ENCODE results near the gene SLC12A2. TPM values are rescaled to one million over a fixed set of nuclear protein-coding genes. Genes with fewer than 3 reads are reported as not detected.

The SLC12A2 gene
- polyA plus RNA-seq, 6 donors from 2014 or later: 7.3 to 18.7 (median 11.3) TPM

- no peaks in the 10 kb centered on the region for H3K4me1 Mint-ChIP-seq
- peak overlapping the region in 1 of 6 donors; percentile 2 for H3K27ac Mint-ChIP-seq
- DNase-seq (no peak), ATAC-seq (ENCODE audit: low read depth in 2 of 2) (no peak)
- H3K36me3 Mint-ChIP-seq: peaks cover 8 to 34% of the 10 kb centered on the region in 2 donors
- no peak overlapping the region for H3K4me3 Mint-ChIP-seq
- H3K27me3 Mint-ChIP-seq: no peaks in the 10 kb centered on the region
- no peaks in the 10 kb centered on the region for H3K9me3 Mint-ChIP-seq
Observed at GRCh38 chr5:128146671-128147070, 63.1 kb downstream of the SLC12A2 start.

- no peak overlapping the region for H3K27ac Mint-ChIP-seq
- no peak for ATAC-seq (ENCODE audit: low read depth in 2 of 2)
- no peak for DNase-seq
- peaks cover 0 to 17% (median 0%) of the 10 kb centered on the region in 7 donors for H3K9me3 Mint-ChIP-seq
- H3K27me3 Mint-ChIP-seq: no peaks in the 10 kb centered on the region
- no peaks in the 10 kb centered on the region for H3K4me1 Mint-ChIP-seq
- H3K4me3 Mint-ChIP-seq: no peak overlapping the region
- H3K36me3 Mint-ChIP-seq: peaks cover 8 to 51% of the 10 kb centered on the region in 2 donors
Observed at GRCh38 chr5:128154943-128155342, 71.4 kb downstream of the SLC12A2 start.

- no peak for DNase-seq
- peak overlapping the region in 2 of 6 donors; percentile 43 to 73 for H3K27ac Mint-ChIP-seq
- H3K9me3 Mint-ChIP-seq: peaks cover 0 to 17% (median 0%) of the 10 kb centered on the region in 7 donors
- peaks cover 13 to 57% of the 10 kb centered on the region in 2 donors for H3K36me3 Mint-ChIP-seq
- no peaks in the 10 kb centered on the region for H3K27me3 Mint-ChIP-seq
- ATAC-seq (ENCODE audit: low read depth in 2 of 2): no peak
- H3K4me3 Mint-ChIP-seq: no peak overlapping the region
- H3K4me1 Mint-ChIP-seq: no peaks in the 10 kb centered on the region
Observed at GRCh38 chr5:128155776-128156175, 72.2 kb downstream of the SLC12A2 start.

GRCh38 chr5:128156521-128156920 lies 73.0 kb downstream of the SLC12A2 start:
- Mint-ChIP-seq H3K36me3 (peaks cover 15 to 57% of the 10 kb centered on the region in 2 donors), H3K4me1 (no peaks in the 10 kb centered on the region), H3K27ac (peak overlapping the region in 1 of 6 donors; percentile 43), H3K27me3 (no peaks in the 10 kb centered on the region), H3K9me3 (peaks cover 0 to 17% (median 0%) of the 10 kb centered on the region in 7 donors), H3K4me3 (no peak overlapping the region)
- DNase-seq (no peak), ATAC-seq (ENCODE audit: low read depth in 2 of 2) (no peak)

GRCh38 chr5:128158342-128158741 lies 74.8 kb downstream of the SLC12A2 start:
- DNase-seq: no peak
- ATAC-seq (ENCODE audit: low read depth in 2 of 2): no peak
- H3K27ac Mint-ChIP-seq: no peak overlapping the region
- H3K4me1 Mint-ChIP-seq: no peaks in the 10 kb centered on the region
- peaks cover 0 to 17% (median 0%) of the 10 kb centered on the region in 7 donors for H3K9me3 Mint-ChIP-seq
- H3K36me3 Mint-ChIP-seq: peaks cover 29 to 70% of the 10 kb centered on the region in 2 donors
- H3K4me3 Mint-ChIP-seq: peak overlapping the region in 1 of 8 donors; percentile 47
- H3K27me3 Mint-ChIP-seq: no peaks in the 10 kb centered on the region

- Mint-ChIP-seq H3K4me1 (no peaks in the 10 kb centered on the region), H3K36me3 (peaks cover 48 to 59% of the 10 kb centered on the region in 2 donors), H3K9me3 (peaks cover 0 to 7% (median 2%) of the 10 kb centered on the region in 7 donors), H3K27ac (peak overlapping the region in 1 of 6 donors; percentile 62), H3K4me3 (no peak overlapping the region), H3K27me3 (no peaks in the 10 kb centered on the region)
- DNase-seq: no peak
- ATAC-seq (ENCODE audit: low read depth in 2 of 2): no peak
Observed at GRCh38 chr5:128163991-128164390, 80.4 kb downstream of the SLC12A2 start.

- no peak for ATAC-seq (ENCODE audit: low read depth in 2 of 2)
- Mint-ChIP-seq H3K4me3 (no peak overlapping the region), H3K9me3 (peaks cover 0 to 5% (median 0%) of the 10 kb centered on the region in 7 donors), H3K4me1 (no peaks in the 10 kb centered on the region), H3K27me3 (no peaks in the 10 kb centered on the region), H3K27ac (peak overlapping the region in 2 of 6 donors; percentile 16 to 56), H3K36me3 (peaks cover 18 to 23% of the 10 kb centered on the region in 2 donors)
- no peak for DNase-seq
Observed at GRCh38 chr5:128169401-128170017, 85.9 kb downstream of the SLC12A2 start.

- ATAC-seq (ENCODE audit: low read depth in 2 of 2) (no peak), DNase-seq (no peak)
- Mint-ChIP-seq H3K4me3 (no peak overlapping the region), H3K27ac (no peak overlapping the region), H3K4me1 (no peaks in the 10 kb centered on the region), H3K27me3 (no peaks in the 10 kb centered on the region), H3K36me3 (peaks cover 10 to 16% of the 10 kb centered on the region in 2 donors), H3K9me3 (no peaks in the 10 kb centered on the region)
Observed at GRCh38 chr5:128172102-128172501, 88.5 kb downstream of the SLC12A2 start.

- ATAC-seq (ENCODE audit: low read depth in 2 of 2) (no peak), DNase-seq (no peak)
- no peaks in the 10 kb centered on the region for H3K27me3 Mint-ChIP-seq
- no peak overlapping the region for H3K4me3 Mint-ChIP-seq
- peak overlapping the region in 2 of 6 donors; percentile 10 to 59 for H3K27ac Mint-ChIP-seq
- H3K36me3 Mint-ChIP-seq: peaks cover 8 to 12% of the 10 kb centered on the region in 2 donors
- H3K9me3 Mint-ChIP-seq: no peaks in the 10 kb centered on the region
- no peaks in the 10 kb centered on the region for H3K4me1 Mint-ChIP-seq
Observed at GRCh38 chr5:128174951-128175350, 91.4 kb downstream of the SLC12A2 start.

- Mint-ChIP-seq H3K27me3 (no peaks in the 10 kb centered on the region), H3K36me3 (peaks cover 0 to 18% of the 10 kb centered on the region in 2 donors), H3K9me3 (no peaks in the 10 kb centered on the region), H3K27ac (peak overlapping the region in 1 of 6 donors; percentile 28), H3K4me1 (no peaks in the 10 kb centered on the region), H3K4me3 (no peak overlapping the region)
- ATAC-seq (ENCODE audit: low read depth in 2 of 2) (no peak), DNase-seq (no peak)
Observed at GRCh38 chr5:128192368-128192767, 108.8 kb downstream of the SLC12A2 start.

GRCh38 chr5:128193665-128194390 lies 110.3 kb downstream of the SLC12A2 start:
- Mint-ChIP-seq H3K27ac (peak overlapping the region in 1 of 6 donors; percentile 62), H3K9me3 (peaks cover 0 to 9% (median 0%) of the 10 kb centered on the region in 7 donors), H3K36me3 (peaks cover 7 to 20% of the 10 kb centered on the region in 2 donors)

GRCh38 chr5:128195316-128195715 lies 111.8 kb downstream of the SLC12A2 start:
- no peak for DNase-seq
- Mint-ChIP-seq H3K9me3 (peaks cover 0 to 11% (median 0%) of the 10 kb centered on the region in 7 donors), H3K4me1 (peaks cover 0 to 6% (median 4%) of the 10 kb centered on the region in 3 donors), H3K4me3 (no peak overlapping the region), H3K36me3 (peaks cover 11 to 14% of the 10 kb centered on the region in 2 donors), H3K27me3 (no peaks in the 10 kb centered on the region), H3K27ac (no peak overlapping the region)
- no peak for ATAC-seq (ENCODE audit: low read depth in 2 of 2)

More at GRCh38 chr5:128193665-128194390, 110.3 kb downstream of the SLC12A2 start:
- H3K4me1 Mint-ChIP-seq: peaks cover 0 to 6% (median 4%) of the 10 kb centered on the region in 3 donors
- ATAC-seq (ENCODE audit: low read depth in 2 of 2) (no peak), DNase-seq (no peak)
- no peak overlapping the region for H3K4me3 Mint-ChIP-seq
- no peaks in the 10 kb centered on the region for H3K27me3 Mint-ChIP-seq

- ATAC-seq (ENCODE audit: low read depth in 2 of 2) (no peak), DNase-seq (no peak)
- Mint-ChIP-seq H3K27ac (no peak overlapping the region), H3K36me3 (peaks cover 11 to 14% of the 10 kb centered on the region in 2 donors), H3K27me3 (no peaks in the 10 kb centered on the region), H3K4me3 (no peak overlapping the region), H3K4me1 (peaks cover 0 to 9% (median 4%) of the 10 kb centered on the region in 3 donors), H3K9me3 (peaks cover 0 to 11% (median 0%) of the 10 kb centered on the region in 7 donors)
Observed at GRCh38 chr5:128196080-128196479, 112.5 kb downstream of the SLC12A2 start.

- Mint-ChIP-seq H3K4me3 (no peak overlapping the region), H3K9me3 (peaks cover 0 to 11% (median 0%) of the 10 kb centered on the region in 7 donors), H3K36me3 (peaks cover 11 to 14% of the 10 kb centered on the region in 2 donors), H3K4me1 (peaks cover 0 to 15% (median 8%) of the 10 kb centered on the region in 3 donors), H3K27ac (peak overlapping the region in 1 of 6 donors; percentile 16), H3K27me3 (no peaks in the 10 kb centered on the region)
- no peak for DNase-seq
- no peak for ATAC-seq (ENCODE audit: low read depth in 2 of 2)
Observed at GRCh38 chr5:128196791-128197190, 113.2 kb downstream of the SLC12A2 start.

Data from naive B cell (primary cell).